ENCODE data around the gene CTIF. TPM values are rescaled to one million over a fixed set of nuclear protein-coding genes. Genes with fewer than 3 reads are reported as not detected.

The CTIF gene
- total and polyA plus RNA-seq, 2 donors = 1.7 to 11.3 TPM

- no peak for DNase-seq (ENCODE audit: low read depth in 6 of 9, low spot score in 9 of 9)
- Histone ChIP-seq H3K27ac (ENCODE audit: low read depth in 1 of 2, low read length in 1 of 2) (no peak overlapping the region), H3K9me3 (ENCODE audit: control insufficient read depth in 2 of 2, insufficient read depth in 1 of 2, low read length in 1 of 2) (no peaks in the 10 kb centered on the region), H3K4me1 (ENCODE audit: control insufficient read depth in 2 of 2, insufficient read depth in 2 of 2, low read length in 2 of 2) (peaks cover 0 to 9% of the 10 kb centered on the region in 2 donors), H3K4me3 (ENCODE audit: low read length in 2 of 2) (no peak overlapping the region), H3K36me3 (ENCODE audit: control insufficient read depth in 2 of 2, insufficient read depth in 2 of 2, low read length in 1 of 2) (no peaks in the 10 kb centered on the region), H3K27me3 (ENCODE audit: control insufficient read depth in 2 of 2, insufficient read depth in 1 of 2, low read length in 1 of 2) (no peaks in the 10 kb centered on the region)
- 98% methylated on average over 5 of the region's 5 CpGs for WGBS
Measured at GRCh38 chr18:48754559-48754958, 215.7 kb downstream of the CTIF start.

GRCh38 chr18:48754993-48755473 lies 216.2 kb downstream of the CTIF start:
- Histone ChIP-seq H3K27me3 (ENCODE audit: control insufficient read depth in 2 of 2, insufficient read depth in 1 of 2, low read length in 1 of 2) (no peaks in the 10 kb centered on the region), H3K27ac (ENCODE audit: low read depth in 1 of 2, low read length in 1 of 2) (no peak overlapping the region), H3K36me3 (ENCODE audit: control insufficient read depth in 2 of 2, insufficient read depth in 2 of 2, low read length in 1 of 2) (no peaks in the 10 kb centered on the region), H3K4me3 (ENCODE audit: low read length in 2 of 2) (no peak overlapping the region), H3K9me3 (ENCODE audit: control insufficient read depth in 2 of 2, insufficient read depth in 1 of 2, low read length in 1 of 2) (no peaks in the 10 kb centered on the region), H3K4me1 (ENCODE audit: control insufficient read depth in 2 of 2, insufficient read depth in 2 of 2, low read length in 2 of 2) (peaks cover 0 to 7% of the 10 kb centered on the region in 2 donors)
- no peak for DNase-seq (ENCODE audit: low read depth in 6 of 9, low spot score in 9 of 9)
- WGBS = 95% methylated on average over 6 of the region's 6 CpGs

GRCh38 chr18:48756511-48757226 lies 217.8 kb downstream of the CTIF start:
- no peak for DNase-seq (ENCODE audit: low read depth in 6 of 9, low spot score in 9 of 9)
- Histone ChIP-seq H3K4me1 (ENCODE audit: control insufficient read depth in 2 of 2, insufficient read depth in 2 of 2, low read length in 2 of 2) (peaks cover 0 to 4% of the 10 kb centered on the region in 2 donors), H3K27me3 (ENCODE audit: control insufficient read depth in 2 of 2, insufficient read depth in 1 of 2, low read length in 1 of 2) (no peaks in the 10 kb centered on the region), H3K36me3 (ENCODE audit: control insufficient read depth in 2 of 2, insufficient read depth in 2 of 2, low read length in 1 of 2) (no peaks in the 10 kb centered on the region), H3K4me3 (ENCODE audit: low read length in 2 of 2) (no peak overlapping the region), H3K9me3 (ENCODE audit: control insufficient read depth in 2 of 2, insufficient read depth in 1 of 2, low read length in 1 of 2) (no peaks in the 10 kb centered on the region), H3K27ac (ENCODE audit: low read depth in 1 of 2, low read length in 1 of 2) (no peak overlapping the region)
- WGBS = 93% methylated on average over 4 of the region's 4 CpGs

GRCh38 chr18:48757367-48757766 lies 218.5 kb downstream of the CTIF start:
- Histone ChIP-seq H3K4me3 (ENCODE audit: low read length in 2 of 2) (no peak overlapping the region), H3K9me3 (ENCODE audit: control insufficient read depth in 2 of 2, insufficient read depth in 1 of 2, low read length in 1 of 2) (no peaks in the 10 kb centered on the region), H3K36me3 (ENCODE audit: control insufficient read depth in 2 of 2, insufficient read depth in 2 of 2, low read length in 1 of 2) (no peaks in the 10 kb centered on the region), H3K27me3 (ENCODE audit: control insufficient read depth in 2 of 2, insufficient read depth in 1 of 2, low read length in 1 of 2) (no peaks in the 10 kb centered on the region), H3K4me1 (ENCODE audit: control insufficient read depth in 2 of 2, insufficient read depth in 2 of 2, low read length in 2 of 2) (peaks cover 0 to 4% of the 10 kb centered on the region in 2 donors), H3K27ac (ENCODE audit: low read depth in 1 of 2, low read length in 1 of 2) (no peak overlapping the region)
- no peak for DNase-seq (ENCODE audit: low read depth in 6 of 9, low spot score in 9 of 9)
- 89% methylated on average over 6 of the region's 6 CpGs for WGBS

- Histone ChIP-seq H3K4me3 (ENCODE audit: low read length in 2 of 2) (no peak overlapping the region), H3K27ac (ENCODE audit: low read depth in 1 of 2, low read length in 1 of 2) (no peak overlapping the region), H3K4me1 (ENCODE audit: control insufficient read depth in 2 of 2, insufficient read depth in 2 of 2, low read length in 2 of 2) (peaks cover 0 to 4% of the 10 kb centered on the region in 2 donors), H3K27me3 (ENCODE audit: control insufficient read depth in 2 of 2, insufficient read depth in 1 of 2, low read length in 1 of 2) (no peaks in the 10 kb centered on the region), H3K36me3 (ENCODE audit: control insufficient read depth in 2 of 2, insufficient read depth in 2 of 2, low read length in 1 of 2) (no peaks in the 10 kb centered on the region), H3K9me3 (ENCODE audit: control insufficient read depth in 2 of 2, insufficient read depth in 1 of 2, low read length in 1 of 2) (no peaks in the 10 kb centered on the region)
- WGBS = 97% methylated on average over 13 of the region's 13 CpGs
- no peak for DNase-seq (ENCODE audit: low read depth in 6 of 9, low spot score in 9 of 9)
Measured at GRCh38 chr18:48757906-48758305, 219.1 kb downstream of the CTIF start.

GRCh38 chr18:48761582-48761981 lies 222.8 kb downstream of the CTIF start:
- H3K9me3 ChIP-seq (ENCODE audit: control insufficient read depth in 2 of 2, insufficient read depth in 1 of 2, low read length in 1 of 2) = no peaks in the 10 kb centered on the region
- no peaks in the 10 kb centered on the region for H3K27me3 ChIP-seq (ENCODE audit: control insufficient read depth in 2 of 2, insufficient read depth in 1 of 2, low read length in 1 of 2)
- peaks cover 0 to 2% of the 10 kb centered on the region in 2 donors for H3K4me1 ChIP-seq (ENCODE audit: control insufficient read depth in 2 of 2, insufficient read depth in 2 of 2, low read length in 2 of 2)
- H3K36me3 ChIP-seq (ENCODE audit: control insufficient read depth in 2 of 2, insufficient read depth in 2 of 2, low read length in 1 of 2) = no peaks in the 10 kb centered on the region
- DNase-seq (ENCODE audit: low read depth in 6 of 9, low spot score in 9 of 9) = no peak
- 99% methylated on average over 19 of the region's 19 CpGs for WGBS
- H3K27ac ChIP-seq (ENCODE audit: low read depth in 1 of 2, low read length in 1 of 2) = no peak overlapping the region
- H3K4me3 ChIP-seq (ENCODE audit: low read length in 2 of 2) = no peak overlapping the region

GRCh38 chr18:48762022-48762421 lies 223.2 kb downstream of the CTIF start:
- no peaks in the 10 kb centered on the region for H3K27me3 ChIP-seq (ENCODE audit: control insufficient read depth in 2 of 2, insufficient read depth in 1 of 2, low read length in 1 of 2)
- H3K36me3 ChIP-seq (ENCODE audit: control insufficient read depth in 2 of 2, insufficient read depth in 2 of 2, low read length in 1 of 2) = no peaks in the 10 kb centered on the region
- no peak overlapping the region for H3K4me3 ChIP-seq (ENCODE audit: low read length in 2 of 2)
- H3K9me3 ChIP-seq (ENCODE audit: control insufficient read depth in 2 of 2, insufficient read depth in 1 of 2, low read length in 1 of 2) = no peaks in the 10 kb centered on the region
- peaks cover 0 to 2% of the 10 kb centered on the region in 2 donors for H3K4me1 ChIP-seq (ENCODE audit: control insufficient read depth in 2 of 2, insufficient read depth in 2 of 2, low read length in 2 of 2)
- no peak for DNase-seq (ENCODE audit: low read depth in 6 of 9, low spot score in 9 of 9)
- H3K27ac ChIP-seq (ENCODE audit: low read depth in 1 of 2, low read length in 1 of 2) = no peak overlapping the region
- 96% methylated on average over 6 of the region's 6 CpGs for WGBS

- Histone ChIP-seq H3K27ac (ENCODE audit: low read depth in 1 of 2, low read length in 1 of 2) (no peak overlapping the region), H3K36me3 (ENCODE audit: control insufficient read depth in 2 of 2, insufficient read depth in 2 of 2, low read length in 1 of 2) (no peaks in the 10 kb centered on the region), H3K4me1 (ENCODE audit: control insufficient read depth in 2 of 2, insufficient read depth in 2 of 2, low read length in 2 of 2) (peaks cover 0 to 2% of the 10 kb centered on the region in 2 donors), H3K9me3 (ENCODE audit: control insufficient read depth in 2 of 2, insufficient read depth in 1 of 2, low read length in 1 of 2) (no peaks in the 10 kb centered on the region), H3K27me3 (ENCODE audit: control insufficient read depth in 2 of 2, insufficient read depth in 1 of 2, low read length in 1 of 2) (no peaks in the 10 kb centered on the region), H3K4me3 (ENCODE audit: low read length in 2 of 2) (no peak overlapping the region)
- 94% methylated on average over 21 of the region's 21 CpGs for WGBS
- DNase-seq (ENCODE audit: low read depth in 6 of 9, low spot score in 9 of 9) = no peak
Measured at GRCh38 chr18:48762836-48763718, 224.2 kb downstream of the CTIF start.

GRCh38 chr18:48763719-48764100 lies 224.9 kb downstream of the CTIF start:
- no peak overlapping the region for H3K4me3 ChIP-seq (ENCODE audit: low read length in 2 of 2)
- no peaks in the 10 kb centered on the region for H3K9me3 ChIP-seq (ENCODE audit: control insufficient read depth in 2 of 2, insufficient read depth in 1 of 2, low read length in 1 of 2)
- WGBS = 94% methylated on average over 6 of the region's 6 CpGs
- H3K27ac ChIP-seq (ENCODE audit: low read depth in 1 of 2, low read length in 1 of 2) = no peak overlapping the region
- no peaks in the 10 kb centered on the region for H3K36me3 ChIP-seq (ENCODE audit: control insufficient read depth in 2 of 2, insufficient read depth in 2 of 2, low read length in 1 of 2)
- peaks cover 0 to 2% of the 10 kb centered on the region in 2 donors for H3K4me1 ChIP-seq (ENCODE audit: control insufficient read depth in 2 of 2, insufficient read depth in 2 of 2, low read length in 2 of 2)
- DNase-seq (ENCODE audit: low read depth in 6 of 9, low spot score in 9 of 9) = no peak
- no peaks in the 10 kb centered on the region for H3K27me3 ChIP-seq (ENCODE audit: control insufficient read depth in 2 of 2, insufficient read depth in 1 of 2, low read length in 1 of 2)

All from thymus (tissue), 11 donors.